GM19240 (cell line): ENCODE data around the gene KASH5.

Experiments
- DNase-seq: peaks from one replicate; pipeline ENCODE4 v3.0.0; 2011; ENCODE audit warnings: low spot score; ENCODE audit not compliant: insufficient read length

Gene KASH5

GRCh38 chr19:49421039-49421877 is 33.2 kb downstream of the KASH5 start:
- DNase-seq = no peak

DNA sequence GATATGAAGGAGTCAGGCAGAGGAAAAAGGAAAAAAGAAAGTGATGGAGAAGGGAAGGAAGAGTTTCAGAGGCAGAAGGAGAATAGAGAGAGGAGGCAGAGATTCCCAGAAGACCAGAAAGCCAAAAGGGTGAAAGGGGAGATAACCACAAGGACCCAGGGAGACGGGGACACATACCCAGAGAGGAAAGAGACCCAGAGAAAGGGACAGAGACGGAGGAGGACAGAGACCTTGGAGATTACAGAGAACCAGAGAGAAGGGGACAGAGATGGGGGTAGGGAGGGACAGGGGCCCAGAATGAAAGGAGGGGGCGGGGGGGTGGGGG is 33.8 kb downstream of the KASH5 start:
- no peak for DNase-seq

- no peak for DNase-seq
Measured at GRCh38 chr19:49422407-49423070, 34.5 kb downstream of the KASH5 start.

DNA sequence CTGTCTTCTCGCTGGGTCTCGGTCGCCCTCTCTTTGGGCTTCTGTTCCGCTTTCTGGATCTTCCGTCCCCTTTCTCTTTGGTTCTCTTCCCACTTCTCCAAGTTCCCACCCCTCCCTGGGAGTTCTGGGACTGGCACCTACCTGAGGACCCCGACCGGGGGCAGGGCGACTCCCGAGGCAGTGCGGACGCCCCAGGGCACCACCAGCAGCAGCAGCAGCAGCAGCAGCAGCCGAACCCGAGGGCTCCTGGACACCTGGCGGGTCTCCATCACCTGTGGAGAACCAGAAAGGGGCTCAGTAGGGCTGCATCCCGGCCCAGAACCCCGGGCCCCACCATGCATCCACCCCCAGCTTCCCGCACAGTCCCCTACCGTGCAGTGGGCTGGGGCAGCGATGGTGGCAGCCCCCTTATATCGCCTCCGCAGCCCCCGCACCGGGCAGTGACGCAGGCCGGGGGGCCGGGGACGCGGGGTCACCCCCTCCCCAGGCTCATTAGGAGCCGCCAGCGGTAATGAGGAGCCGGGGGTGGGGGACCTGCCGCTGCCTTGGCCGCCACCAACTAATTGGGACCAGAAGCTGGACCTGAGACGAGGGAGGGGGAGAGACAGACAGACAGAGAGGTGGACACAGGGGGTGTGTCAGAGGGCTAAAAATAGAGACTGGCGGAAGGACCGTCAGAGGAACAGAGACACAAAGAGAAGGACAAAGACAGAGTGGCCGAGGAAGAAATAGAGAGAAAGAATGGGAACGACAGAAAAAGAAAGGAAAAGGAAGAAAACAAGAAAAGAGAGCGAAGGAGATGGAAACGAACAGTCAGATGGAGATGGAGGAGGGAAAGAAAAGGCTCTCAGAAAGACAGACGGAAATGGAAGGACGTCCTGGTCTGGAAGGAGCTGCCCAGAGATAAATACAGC is 35.3 kb downstream of the KASH5 start, which contains the start of gene PTH2:
PTH2 (minus strand) TSS at position 371 of the 914 bp plus-strand sequence; CDS start at position 269, 102 bp downstream.
- no peak for DNase-seq

DNA sequence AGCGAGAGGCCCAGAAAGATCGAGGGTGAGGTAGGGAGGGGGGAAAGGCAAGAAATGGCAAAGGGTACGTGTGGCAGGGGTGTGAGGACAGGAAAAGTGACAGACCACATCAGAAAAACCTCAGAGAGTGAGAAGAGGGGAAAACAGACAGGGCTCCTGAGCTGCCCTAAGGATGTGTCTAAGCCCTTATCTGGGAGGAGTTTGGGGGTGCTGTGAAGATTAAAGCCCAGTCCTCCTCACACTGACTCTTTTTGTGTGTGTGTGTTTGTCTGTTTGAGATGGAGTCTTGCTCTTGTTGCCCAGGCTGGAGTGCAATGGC is 35.9 kb downstream of the KASH5 start:
- no peak for DNase-seq

- no peak for DNase-seq
Measured at GRCh38 chr19:49425178-49425577, 37.1 kb downstream of the KASH5 start, which contains the start of gene GFY. Gene GFY (plus strand): TSS chr19:49425388. CDS start chr19:49426431, 1,043 bp downstream.

GRCh38 chr19:49425922-49426592 is 38.0 kb downstream of the KASH5 start:
- no peak for DNase-seq

GRCh38 chr19:49427339-49427738 is 39.3 kb downstream of the KASH5 start:
- DNase-seq = no peak

DNA sequence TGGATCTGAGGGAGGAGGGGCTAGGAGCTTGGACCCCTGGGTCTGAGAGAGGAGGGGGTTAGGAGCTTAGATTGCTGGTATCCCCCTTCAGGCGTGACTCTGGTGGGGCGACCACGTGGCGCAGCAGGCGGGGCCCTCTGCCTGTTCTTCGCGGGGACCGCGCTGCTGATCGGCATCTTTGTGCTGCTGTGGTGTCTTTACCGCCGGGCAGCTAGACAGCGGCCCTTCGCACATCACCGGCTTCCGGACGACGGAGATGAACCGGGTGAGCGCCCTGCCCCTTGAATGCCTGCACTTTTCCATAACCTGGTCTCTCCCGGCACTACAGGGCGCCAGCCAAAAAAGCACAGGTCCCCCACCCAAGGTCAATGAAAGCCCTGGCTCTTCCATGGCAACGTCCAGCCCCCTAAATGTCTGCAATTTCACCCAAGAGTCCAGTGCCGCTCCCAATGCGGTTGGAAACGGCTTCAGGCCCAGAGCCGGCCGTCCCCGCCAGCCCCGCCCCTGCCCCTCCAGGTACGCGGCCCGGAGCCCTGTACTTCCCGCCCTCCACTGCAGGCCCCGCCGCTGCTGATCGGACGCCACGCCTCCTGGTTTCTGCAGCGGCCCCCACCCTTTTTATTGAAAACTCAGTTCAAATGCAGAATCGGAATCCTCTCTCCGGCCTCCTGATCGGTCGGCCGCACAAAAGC is 40.0 kb downstream of the KASH5 start:
- DNase-seq = no peak

DNA sequence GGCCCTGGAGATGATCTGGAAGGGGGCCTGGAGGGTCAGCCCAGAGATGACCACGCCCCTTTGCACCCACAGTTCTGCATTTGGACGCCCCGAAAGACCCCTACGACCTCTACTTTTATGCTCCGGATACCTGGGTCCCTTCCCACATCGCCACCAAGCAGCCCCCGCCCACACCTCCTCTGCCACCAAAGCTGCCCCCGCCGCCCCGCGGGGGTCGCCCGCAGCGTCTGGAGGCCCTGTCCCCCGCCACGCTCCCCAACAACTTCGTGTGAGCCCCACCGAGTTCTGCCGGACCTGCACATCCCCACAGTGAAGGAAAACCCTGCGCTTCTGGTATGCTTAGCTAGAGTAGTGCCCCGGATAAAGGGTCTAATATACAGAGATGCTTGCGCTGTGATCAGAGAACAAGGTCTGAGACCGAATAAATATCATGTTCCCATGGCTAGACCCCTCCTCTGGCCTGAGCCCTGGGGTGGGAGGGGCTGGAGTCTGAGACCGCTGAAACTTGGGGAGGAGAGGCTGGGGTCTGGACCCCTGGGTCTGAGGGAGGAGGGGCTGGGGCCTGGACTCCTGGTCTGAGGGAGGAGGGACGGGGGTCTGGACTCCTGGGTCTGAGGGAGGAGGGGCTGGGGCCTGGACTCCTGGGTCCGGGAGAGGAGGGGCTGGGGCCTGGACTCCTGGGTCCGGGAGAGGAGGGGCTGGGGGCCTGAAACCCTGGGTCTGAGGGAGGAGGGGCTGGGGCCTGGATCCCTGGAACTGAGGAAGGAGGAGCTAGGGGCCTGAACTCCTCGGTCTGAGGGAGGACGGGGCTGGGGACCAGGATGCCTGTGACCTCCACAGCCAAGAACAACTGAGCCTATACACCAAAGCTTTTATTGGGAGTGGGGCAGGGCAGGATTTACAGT is 40.8 kb downstream of the KASH5 start:
- DNase-seq = no peak

GRCh38 chr19:49430172-49430677 is 42.2 kb downstream of the KASH5 start:
- no peak for DNase-seq

DNA sequence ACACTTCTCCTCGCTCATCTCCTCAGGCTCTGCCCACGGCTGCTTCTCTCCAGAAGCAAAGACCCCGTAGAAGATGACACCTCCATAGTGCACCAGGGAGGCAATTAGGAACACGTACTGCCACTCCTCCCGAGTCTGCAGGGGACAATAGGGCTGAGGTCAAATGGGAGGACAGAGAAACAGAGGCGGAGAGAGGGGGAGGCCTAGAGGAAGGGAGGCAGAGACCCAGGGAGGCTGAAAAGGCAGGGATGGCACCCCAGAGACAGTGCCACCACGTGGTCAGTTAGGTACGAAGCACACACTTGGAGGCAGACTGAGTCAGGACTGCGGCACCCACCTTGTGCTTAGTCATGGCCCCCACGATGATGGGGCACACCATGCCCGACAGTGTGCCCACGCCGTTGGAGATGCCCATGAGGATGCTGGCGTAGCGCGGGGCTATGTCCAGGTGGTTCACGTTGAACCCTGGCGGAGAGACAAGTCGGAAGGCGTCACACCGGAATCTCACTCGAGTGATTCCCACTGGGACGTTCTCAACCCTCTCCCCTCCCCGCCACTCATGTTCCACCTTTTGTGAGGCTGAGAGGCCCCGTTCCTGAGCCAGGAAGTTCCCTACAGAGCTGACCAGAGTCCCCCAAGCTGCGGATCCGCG is 42.8 kb downstream of the KASH5 start:
- DNase-seq = no peak

GRCh38 chr19:49431330-49431749 is 43.3 kb downstream of the KASH5 start:
- DNase-seq = no peak

GRCh38 chr19:49432141-49433073 is 44.4 kb downstream of the KASH5 start:
- DNase-seq = no peak

- DNase-seq = no peak
Measured at GRCh38 chr19:49433240-49433901, 45.3 kb downstream of the KASH5 start.

DNA sequence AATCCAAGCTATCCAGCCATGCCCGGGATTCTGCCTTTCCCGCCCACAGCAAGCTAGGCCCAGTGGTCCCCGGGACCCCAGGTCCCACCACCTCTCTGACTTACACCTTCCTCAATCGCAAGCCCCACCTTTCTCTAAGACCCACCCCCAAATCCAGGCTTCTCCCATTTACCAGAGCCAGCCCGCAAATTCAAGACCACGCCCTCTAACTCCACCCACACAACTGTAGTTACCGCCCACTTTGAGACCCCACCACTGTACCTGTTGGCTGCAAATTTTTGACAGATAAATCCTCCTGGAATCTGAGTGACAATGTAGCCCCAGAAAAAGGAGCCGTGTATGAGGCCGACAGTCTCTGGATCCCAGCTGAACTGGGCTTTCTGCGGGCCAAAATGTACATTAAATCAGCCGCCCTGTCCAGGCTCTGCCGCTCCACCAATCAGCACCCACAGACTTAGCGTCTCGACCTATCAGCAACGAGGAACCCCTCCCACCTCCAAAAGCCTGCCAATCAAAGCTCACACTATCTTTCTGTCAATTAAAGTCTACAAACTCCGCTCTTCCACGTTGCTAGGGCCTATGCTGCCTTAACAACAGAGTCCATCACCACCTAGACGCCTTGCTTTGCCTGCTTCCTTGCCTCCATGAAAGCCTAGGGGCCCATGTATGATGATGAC is 47.0 kb downstream of the KASH5 start:
- DNase-seq = no peak

DNA sequence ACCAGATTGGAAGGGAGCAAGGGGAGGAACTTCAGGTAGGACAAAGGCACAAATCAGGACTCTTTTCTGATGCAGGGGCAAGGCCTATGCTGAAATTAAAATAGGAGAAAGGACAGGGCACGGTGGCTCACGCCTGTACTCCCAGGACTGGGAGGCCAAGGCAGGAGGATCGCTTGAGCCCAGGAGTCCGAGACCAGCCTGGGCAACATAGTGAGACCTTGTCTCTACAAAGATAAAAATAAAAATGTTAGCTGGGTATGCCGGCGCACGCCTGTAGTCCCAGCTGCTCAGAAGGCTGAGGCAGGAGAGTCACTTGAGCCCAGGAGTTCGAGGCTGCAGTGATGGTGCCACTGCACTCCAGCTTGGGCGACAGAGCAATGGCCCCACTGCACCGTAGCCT is 47.6 kb downstream of the KASH5 start:
- DNase-seq = no peak
